ENCODE data around the gene PLCB1.

PLCB1 gene

DNA sequence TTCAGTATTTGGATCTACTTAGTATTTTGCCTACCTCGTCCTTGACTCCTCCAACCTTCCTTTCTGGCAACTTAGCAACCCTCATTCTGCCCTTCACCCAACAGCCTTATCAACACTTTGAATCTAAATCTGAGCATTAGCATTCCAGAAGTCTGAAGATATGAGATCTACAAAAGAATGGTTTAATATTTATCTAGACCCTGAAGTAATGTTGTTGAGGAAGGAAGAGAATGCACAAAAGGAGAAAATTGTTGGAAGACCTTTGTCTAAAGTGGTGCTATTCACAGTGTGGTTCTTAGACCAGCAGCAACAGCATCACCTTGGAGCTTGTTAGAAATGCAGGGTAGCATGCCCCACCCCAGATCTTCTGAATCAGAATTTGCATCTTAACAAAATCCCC, 738.6 kb downstream of the PLCB1 start:
- no peak for DNase-seq

DNA sequence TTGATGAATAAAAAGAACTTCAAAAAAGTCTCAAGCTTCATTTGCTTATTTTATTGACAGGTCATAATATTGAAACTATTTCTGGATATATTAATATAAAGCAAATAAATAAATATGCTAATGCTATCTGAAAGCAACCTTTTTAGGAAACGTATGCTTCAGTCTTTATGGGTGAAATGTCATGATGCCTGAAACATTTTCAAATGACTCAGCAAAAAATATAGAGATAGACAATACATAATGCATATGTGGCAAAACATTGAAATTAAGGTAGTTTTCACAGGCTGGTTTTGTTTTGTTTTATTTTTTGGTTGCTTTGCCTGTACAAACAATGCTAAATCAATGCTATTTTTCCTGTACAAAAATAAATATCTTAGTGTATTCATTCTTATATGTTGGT, 742.4 kb downstream of the PLCB1 start:
- no peak for DNase-seq

DNA sequence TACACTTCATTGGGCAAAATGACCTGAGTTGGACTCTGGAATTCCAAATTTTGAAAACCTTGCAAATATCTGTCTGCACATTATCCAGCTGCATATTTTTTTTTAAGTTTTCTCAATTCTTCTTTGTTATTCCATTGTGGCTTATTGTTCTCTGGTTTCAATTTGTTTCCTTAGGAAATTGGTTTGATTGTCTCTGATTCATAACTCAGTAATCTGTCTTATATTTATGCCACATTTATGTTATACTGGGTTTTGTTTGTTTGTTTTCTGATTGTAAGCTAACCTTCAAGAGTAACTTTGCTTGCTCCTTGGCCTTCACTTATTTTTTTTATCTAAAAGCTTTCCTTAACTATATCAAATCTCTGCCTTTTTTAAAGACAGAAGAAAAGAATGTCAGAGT, 743.5 kb downstream of the PLCB1 start:
- DNase-seq = no peak

DNA sequence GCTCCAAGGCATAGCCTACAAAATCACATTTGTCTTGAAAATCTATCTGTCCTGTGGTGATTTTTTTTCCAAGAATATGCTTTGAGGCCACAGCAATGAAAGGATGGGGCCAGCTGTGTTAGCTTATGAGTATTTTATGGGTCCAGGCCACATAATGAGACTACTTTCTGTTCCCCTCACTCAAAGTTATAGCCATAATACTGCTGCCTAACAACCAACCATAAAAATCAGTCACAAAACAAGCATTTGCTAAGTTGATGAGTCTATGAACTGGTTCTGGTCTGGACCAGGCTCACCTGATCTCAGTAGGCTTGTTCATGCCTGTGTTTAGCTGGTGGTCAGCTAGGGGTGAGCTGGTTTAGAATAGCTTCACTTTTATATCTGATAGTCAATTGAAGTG, 744.3 kb downstream of the PLCB1 start:
- no peak for DNase-seq

DNA sequence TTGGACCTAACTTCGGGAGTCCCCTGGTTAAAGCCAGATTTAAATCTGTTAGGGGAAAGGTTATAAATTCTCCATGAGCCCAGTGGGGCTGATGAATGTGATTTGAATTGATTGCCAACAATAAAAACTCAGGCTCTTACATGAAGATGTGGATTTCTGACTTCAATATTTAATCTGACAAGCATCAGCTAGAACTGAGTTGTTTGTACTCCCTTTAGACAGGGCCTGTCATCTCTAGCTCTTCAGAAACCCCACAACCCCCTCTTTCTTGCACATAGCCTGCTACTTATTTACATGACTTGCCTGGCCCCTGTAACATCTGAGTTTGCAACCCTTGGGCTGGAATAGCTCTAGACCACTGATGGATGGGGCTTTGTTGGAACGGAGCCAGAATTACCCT, 745.2 kb downstream of the PLCB1 start:
- DNase-seq = no peak

DNA sequence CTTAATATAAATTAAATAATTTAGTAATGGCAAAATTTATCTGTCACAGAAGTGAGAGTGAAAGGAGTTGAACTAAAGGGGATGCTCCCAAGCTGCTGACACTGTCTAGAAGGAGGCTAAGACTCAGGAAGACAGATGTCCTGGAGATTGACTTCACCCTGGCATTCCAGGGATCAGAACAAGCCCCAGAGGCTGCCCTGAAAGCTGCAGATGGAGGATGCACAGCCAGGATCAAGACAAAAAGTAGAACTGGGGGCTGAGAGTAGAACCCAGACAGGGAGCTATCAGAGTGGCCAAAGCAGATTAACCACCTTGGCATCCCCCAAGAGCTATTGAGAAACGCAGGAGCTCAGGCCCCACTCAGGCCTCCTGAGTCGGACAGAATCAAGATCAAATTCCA, 747.6 kb downstream of the PLCB1 start:
- no peak for DNase-seq

DNA sequence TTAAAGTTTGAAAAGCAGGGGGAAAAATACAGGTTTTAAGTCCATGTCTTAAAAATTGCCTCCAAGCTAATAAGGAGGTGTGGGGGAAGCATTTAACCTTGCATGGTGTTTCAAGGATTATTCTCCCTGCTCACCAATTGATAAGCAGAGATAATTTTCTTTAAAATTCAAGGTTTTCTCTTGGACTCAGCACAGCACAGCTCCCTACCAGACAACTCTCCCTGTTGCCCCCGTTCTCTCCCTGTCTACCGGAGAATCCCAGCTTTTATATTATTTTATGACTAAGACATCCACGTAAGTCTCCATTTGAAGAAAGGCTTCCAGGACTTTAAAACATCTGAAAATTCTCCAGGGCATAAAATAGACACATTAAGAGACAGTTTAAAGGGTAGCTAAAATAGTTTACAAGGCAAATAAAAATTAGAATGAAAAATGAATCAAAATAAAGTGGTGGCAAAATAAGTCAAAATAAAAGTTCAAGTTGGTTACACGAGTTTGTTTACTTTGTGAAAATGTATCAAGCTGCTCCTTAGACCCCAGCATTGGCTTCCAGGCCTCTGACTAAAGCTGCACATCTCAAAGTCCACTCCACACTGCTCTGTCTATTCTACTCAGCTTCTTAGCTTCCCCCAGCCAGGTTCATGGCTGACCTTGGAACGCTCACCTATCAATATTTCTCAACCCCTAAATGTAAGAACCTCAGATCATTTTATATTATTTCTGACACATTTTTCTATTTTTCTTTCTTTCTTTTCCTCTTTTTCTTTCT, 748.2 kb downstream of the PLCB1 start:
- no peak for DNase-seq

DNA sequence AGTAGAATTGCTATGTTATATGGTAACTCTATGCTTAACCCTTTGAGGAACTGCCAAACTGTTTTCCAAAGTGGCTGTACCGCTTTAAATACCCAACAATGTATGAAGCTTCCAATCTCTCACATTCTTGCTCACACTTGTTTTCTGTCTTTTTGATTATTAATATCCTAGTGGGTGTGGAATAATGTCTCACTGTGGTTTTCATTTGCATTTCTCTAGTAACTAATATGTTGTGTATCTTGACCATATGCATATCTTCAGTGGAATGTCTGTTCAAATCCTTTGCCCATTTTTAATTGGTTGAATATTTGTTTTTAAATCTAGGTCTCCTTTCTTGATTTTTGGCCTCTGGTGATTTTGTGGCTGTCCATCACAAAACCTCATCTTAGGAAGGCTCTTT, 759.0 kb downstream of the PLCB1 start:
- DNase-seq = no peak

DNA sequence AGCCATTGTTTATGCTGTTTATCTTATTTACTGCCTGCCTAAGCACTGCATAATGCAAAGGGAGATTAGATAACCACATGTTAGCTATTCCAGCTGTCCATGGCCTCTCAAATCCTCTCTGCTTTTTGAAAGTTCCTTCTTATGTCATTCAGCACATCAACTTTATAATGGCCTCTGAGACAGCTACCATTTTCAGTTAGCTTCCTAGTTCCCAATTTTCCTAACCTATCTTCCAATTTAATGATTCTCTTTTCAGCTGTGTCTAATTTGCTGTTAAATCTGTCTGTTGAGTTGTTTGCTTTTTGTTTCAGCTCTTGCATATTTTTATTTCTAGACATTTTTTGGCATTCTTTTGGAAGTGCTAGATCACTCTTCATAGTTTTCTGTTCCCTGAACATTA, 763.4 kb downstream of the PLCB1 start:
- DNase-seq = no peak

DNA sequence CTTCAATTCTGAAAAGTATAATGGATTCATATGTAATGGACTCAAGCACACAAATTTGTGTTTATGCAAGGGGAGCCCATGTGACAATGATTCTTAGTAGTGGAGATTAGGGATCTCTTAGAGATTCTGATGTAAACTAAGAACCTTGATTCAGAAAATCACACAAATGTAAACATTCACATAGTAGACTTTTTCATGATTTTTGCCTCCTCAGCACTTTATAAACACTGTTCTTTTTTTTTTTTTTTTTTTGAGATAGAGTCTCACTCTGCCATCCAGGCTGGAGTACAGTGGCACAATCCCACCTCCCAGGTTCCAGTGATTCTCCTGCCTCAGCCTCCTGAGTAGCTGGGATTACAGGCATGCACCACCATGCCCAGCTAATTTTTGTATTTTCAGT, 766.8 kb downstream of the PLCB1 start:
- no peak for DNase-seq

DNA sequence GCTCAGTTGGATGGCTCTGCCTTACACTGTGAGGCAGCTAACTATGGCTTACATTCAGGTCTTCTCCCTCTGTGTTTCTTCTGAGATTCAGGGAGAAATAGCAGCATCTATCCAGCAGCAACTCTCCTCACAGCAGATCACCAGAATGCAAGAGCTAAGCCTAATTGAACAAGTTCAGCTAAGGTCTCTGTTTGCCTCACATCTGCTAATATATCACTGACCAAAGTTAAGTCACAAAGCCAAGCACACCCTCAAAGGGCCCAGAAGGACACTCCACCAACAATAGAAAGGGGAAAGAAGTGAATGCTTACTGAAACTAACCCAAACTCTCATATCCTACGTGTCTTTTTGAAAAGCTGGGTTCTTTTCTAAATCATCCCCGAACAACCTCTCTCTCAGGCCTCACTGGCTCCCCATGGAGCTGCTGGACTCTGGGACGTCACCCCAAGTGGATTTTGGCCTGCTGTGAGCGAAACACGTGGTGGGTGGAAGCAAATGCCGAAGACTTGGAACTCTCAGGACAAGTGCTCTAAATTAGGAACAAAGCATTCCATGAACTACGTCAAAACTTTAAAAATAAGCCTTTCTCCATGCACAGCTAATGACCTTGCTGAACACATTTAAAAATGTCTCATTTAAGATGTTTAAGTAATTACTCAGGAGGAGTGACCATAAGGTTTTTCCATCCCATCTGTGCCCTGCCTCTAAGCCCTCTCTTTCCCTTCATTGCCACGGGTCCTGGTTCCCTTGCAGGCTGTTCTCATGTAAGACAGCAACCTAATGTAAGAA, 769.4 kb downstream of the PLCB1 start:
- no peak for DNase-seq

DNA sequence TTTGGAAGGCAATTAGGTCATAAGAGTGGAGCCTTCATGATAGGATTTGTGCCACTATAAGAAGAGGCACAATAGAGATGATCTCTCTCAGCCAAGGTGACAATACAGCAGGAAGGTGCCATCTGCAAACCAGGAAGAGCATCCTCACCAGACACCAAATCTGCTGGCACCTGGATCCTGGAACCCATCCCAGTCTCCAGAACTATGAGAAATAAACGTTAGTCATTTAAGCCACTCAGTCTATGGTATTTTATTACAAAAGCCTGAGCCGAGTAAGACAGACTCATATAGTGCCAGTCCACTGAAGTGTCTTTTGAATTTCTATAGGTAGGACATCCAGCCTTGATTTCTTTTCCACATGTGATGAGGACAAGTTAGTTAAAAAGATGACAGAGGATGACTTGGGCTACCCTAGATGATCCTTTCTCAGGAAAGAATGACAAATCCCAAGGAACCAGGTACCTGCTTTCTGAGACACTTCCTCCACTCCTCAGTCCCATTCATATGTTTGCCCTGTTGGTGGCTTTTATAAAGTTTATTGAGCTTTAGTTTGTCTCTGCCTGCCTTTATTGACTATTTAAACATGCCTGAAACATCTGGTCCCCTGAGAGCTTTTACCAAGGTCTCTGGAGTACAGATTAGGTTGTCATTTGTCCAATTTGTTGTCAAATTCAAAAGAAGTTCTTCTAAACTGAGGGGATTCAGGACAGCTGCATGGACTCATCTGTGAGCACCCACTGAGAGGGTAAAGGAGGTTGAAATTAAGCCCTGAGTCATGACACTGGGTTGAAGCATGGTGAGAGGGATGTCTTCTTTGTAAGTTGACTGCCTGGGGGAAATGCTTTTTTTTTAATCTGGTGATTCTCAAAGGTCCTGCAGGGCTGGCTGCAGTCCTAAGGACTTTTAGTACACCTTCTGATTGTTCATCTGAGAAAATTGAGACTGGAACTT, 771.9 kb downstream of the PLCB1 start:
- DNase-seq = no peak

DNA sequence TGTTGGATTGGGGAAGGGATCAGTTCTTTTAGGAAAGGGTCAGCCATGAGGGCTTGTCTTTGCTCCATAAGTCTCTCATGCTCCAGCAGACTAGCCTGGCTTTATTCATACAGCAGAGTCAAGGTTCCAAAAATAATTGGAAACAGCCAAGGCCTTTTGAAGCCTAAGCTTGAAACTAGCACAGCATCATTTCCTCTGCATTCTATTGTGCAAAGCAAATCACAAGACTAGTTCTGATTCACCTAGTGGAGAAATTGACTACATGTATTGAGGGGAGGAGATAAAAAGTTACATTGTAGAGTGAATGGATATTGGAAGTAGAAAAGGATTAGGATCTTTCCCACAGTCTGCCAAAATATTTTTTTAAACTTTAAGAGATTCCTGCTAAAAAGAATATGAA, 777.5 kb downstream of the PLCB1 start:
- no peak for DNase-seq

DNA sequence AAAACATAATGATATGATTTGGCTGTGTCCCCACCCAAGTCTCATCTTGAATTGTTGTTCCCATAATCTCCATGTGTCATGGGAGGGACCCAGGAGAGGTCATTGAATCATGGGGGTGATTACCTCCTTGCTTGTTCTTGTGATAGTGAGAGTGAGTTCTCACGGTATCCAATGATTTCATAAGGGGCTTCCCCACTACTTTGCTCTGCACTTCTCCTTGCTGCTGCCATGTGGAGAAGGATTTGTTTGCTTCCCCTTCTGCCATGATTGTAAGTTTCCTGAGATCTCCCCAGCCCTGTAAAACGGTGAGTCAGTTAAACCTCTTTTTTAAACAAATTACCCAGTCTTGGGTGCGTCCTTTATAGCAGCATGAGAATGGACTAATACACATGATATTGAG, 780.0 kb downstream of the PLCB1 start:
- DNase-seq = no peak

DNA sequence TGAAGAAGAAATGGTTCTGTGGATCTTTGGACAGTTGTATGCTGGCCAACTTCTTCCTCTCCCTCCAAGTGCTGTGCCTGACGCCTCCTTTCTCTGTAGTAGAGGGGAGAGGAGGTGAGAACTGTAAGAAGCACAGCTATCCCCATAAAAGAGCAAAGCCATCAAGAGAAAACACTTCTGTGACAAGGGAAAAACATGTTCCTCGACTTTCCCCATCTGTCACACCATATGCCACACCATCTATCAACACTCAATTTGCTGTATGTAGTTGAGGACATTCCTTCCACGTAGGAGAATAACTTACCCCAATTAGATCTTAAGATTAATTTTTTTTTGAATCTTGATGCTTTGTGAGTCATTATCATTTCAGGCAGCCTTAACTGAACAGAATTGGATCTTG, 780.7 kb downstream of the PLCB1 start:
- no peak for DNase-seq

DNA sequence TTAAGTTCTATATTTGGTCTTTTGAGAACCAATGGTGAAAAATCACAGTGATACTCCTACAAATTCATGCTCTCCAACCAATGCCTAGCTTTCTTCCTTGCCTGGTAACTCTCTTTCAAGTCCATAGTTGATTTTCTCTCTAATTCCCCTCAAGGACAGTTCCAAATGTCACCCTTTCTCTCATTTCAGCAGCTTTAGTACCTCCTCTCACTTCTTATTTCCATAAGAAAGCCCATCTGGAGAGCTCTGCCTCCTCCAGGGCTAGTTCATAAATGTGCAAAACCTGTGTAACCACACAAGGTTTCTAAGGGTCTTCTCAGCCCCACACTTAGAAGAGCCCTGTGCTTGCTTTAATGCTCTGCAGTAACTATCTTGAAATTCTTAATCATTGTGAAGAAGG, 781.4 kb downstream of the PLCB1 start:
- DNase-seq = no peak

DNA sequence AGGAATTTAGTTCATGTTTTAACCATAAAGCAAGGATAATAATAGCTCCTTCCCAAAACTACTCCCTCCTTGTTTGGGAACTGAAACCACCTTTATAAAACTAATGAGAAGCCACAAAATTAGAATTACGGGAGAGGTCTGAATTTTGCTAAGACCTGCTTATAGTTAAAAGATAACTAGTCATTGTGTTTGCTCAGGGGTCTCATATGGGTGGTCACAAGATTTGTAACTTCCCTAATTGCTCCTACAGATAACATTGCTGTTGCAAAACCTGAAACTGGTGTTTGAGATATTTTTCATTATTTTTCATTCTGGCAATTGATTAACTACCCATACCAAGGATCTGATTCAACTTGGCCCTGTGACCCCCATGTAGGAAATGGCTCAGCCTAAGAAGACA, 782.4 kb downstream of the PLCB1 start:
- DNase-seq = no peak

DNA sequence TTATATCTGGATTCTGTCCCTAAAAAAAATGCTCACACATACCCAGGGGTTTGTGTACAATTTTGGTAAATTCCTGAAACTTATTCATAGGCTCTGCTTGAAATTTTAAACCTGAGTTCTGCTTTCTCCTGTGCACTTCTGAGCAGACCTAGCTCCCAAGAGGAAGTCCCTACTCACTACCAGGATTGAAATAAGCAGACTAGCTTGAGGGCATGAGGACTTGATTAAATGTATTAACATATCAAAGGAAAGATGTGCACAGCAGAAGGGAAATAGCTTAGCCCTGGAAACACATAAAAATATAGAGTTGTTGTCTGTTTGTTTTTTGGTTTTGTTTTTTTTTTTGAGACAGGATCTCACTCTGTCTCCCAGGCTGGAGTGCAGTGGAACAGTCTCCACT, 785.0 kb downstream of the PLCB1 start:
- no peak for DNase-seq

DNA sequence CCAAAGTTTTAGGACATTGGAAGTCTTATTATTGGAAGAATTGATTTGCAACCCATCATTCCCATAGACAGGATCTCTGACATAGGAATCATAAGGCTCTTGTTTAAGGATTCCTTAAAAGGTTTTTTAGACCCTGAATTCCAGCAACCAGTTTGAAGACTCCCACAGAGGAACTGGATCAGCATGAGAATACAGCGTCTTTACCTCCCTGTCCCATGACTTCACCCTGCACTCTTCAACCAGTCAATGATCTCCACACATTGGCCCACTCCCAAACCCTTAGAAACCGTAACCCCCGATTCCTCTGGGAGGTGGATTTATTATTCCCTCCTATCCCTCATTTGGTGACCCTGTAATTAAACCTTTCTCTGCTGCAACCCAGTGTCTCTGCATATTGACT, 786.1 kb downstream of the PLCB1 start:
- no peak for DNase-seq

DNA sequence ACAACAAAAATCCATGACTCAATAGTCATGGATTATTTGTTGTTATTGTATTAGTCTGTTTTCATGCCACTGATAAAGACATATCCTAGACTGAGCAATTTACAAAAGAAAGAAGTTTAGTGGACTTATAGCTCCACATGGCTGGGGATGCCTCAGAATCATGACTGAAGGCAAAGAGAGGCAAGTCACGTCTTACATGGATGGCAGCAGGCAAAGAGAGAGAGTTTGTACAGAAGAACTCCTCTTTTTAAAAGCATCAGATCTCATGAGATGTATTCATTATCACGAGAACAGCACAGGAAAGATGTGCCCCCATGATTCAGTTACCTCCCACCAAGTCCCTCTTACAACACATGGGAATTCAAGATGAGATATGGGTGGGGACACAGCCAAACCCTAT, 792.5 kb downstream of the PLCB1 start:
- DNase-seq = no peak

DNA sequence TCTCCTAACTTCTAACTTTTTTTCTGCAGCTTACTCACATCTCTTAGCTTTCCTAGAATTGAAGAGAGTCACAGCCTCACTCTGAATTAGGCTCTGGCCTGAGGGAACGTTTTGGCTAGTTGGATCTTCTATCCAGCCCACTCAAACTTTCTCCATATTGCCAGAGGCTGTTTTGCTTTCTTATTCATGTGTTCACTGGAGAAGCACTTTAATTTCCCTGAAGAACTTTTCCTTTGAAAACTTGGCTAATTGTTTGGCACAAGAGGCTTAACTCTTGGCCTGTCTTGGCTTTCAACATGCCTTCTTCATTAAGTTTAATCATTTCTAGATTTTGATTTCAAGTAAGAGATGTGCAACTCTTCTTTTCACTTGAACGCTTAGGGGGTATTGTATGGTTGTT, 798.7 kb downstream of the PLCB1 start:
- DNase-seq = no peak

DNA sequence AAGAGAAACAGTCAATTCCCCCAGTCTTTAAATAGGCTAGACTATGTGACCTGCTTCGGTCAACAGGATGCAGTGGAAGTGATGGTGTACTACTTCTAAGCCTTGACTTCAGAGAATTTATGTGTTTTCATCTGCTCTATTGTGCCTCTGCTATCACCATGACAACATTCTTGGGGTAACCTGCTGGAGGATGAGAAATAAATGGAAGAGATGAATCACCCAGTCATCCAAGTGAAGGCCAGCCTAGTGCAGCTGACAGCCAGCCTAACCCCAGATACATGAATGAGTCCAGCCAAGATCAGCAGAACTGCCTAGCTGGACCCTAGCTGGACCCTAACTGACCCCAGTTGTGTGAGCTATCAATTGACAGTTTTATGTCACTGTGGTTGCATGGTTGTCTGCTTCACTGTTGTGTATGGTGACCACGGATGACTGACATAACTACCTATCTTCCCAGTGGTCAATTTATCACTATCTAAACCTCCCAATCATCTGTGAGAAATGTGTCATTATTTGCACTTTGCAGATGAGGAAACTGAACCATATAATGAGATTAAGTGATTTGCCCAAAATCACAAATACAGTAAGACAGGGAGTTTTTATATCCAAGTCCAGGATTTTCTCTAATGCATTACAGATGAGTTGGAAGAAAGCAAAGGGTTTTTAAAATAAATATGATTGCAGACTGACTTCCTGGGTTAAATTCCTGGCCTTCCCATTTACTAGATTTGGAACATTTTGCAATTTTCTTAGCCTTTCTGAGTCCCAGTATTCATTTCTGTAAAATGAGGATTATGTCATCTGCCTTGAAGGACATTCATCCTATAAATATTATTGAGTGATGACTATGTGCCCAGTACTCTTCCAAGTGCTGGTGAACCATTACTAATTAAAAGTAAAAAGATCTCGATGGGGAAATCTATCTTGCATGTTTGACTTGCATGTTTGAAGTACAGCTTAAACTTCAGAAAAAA, 800.4 kb downstream of the PLCB1 start:
- no peak for DNase-seq
